Measurements from ENCODE around the gene ATP5F1B. TPM values are rescaled to one million over a fixed set of nuclear protein-coding genes. Genes with fewer than 3 reads are reported as not detected.

The ATP5F1B gene
- total and polyA plus RNA-seq, 2 of the 13 experiments (the other 11 are each of a cell fraction or from before 2014, with no cell fraction given): 1,051 to 1,180 TPM

- TF ChIP-seq MTERF4 (CRISPR knock-in tag; IDR thresholded peaks at IDR 0.05) (peak; percentile 8; the same call in 1 of the 2 replicates), KDM5B (CRISPR knock-in tag; IDR thresholded peaks at IDR 0.05; ENCODE audit: borderline replicate concordance) (0 out of 2 replicates have a peak, but pooled peaks have one; percentile 13), HOXA3 (CRISPR knock-in tag; IDR thresholded peaks at IDR 0.05) (0 out of 2 replicates have a peak, but pooled peaks have one; percentile 1), ZNF33B (CRISPR knock-in tag; IDR thresholded peaks at IDR 0.05) (peak; percentile 9; the same call in 1 of the 2 replicates), ZNF430 (CRISPR knock-in tag; IDR thresholded peaks at IDR 0.05) (no peak; the same call in 1 of the 2 replicates), HDAC1 (CRISPR knock-in tag; IDR thresholded peaks at IDR 0.05) (peak; percentile 29; the same call in 1 of the 2 replicates), ZNF687 (CRISPR knock-in tag; IDR thresholded peaks at IDR 0.05) (no peak; the same call in 1 of the 2 replicates), ZNF20 (CRISPR knock-in tag; IDR thresholded peaks at IDR 0.05) (0 out of 2 replicates have a peak, but pooled peaks have one; percentile 33), MTA3 (CRISPR knock-in tag; IDR thresholded peaks at IDR 0.05) (no peak), ZBTB38 (CRISPR knock-in tag; IDR thresholded peaks at IDR 0.05) (no peak), DPF2 (CRISPR knock-in tag; IDR thresholded peaks at IDR 0.05; ENCODE audit: borderline replicate concordance, low read depth) (no peak), ZNF550 (CRISPR knock-in tag; IDR thresholded peaks at IDR 0.05; ENCODE audit: borderline replicate concordance) (no peak), ZNF790 (CRISPR knock-in tag; IDR thresholded peaks at IDR 0.05; ENCODE audit: borderline replicate concordance) (no peak), PAWR (CRISPR knock-in tag; IDR thresholded peaks at IDR 0.05; ENCODE audit: borderline replicate concordance) (peak; percentile 15; the same call in 1 of the 2 replicates), ZNF253 (CRISPR knock-in tag; IDR thresholded peaks at IDR 0.05; ENCODE audit: borderline replicate concordance) (no peak)
- TF ChIP-seq, protein P1, sequence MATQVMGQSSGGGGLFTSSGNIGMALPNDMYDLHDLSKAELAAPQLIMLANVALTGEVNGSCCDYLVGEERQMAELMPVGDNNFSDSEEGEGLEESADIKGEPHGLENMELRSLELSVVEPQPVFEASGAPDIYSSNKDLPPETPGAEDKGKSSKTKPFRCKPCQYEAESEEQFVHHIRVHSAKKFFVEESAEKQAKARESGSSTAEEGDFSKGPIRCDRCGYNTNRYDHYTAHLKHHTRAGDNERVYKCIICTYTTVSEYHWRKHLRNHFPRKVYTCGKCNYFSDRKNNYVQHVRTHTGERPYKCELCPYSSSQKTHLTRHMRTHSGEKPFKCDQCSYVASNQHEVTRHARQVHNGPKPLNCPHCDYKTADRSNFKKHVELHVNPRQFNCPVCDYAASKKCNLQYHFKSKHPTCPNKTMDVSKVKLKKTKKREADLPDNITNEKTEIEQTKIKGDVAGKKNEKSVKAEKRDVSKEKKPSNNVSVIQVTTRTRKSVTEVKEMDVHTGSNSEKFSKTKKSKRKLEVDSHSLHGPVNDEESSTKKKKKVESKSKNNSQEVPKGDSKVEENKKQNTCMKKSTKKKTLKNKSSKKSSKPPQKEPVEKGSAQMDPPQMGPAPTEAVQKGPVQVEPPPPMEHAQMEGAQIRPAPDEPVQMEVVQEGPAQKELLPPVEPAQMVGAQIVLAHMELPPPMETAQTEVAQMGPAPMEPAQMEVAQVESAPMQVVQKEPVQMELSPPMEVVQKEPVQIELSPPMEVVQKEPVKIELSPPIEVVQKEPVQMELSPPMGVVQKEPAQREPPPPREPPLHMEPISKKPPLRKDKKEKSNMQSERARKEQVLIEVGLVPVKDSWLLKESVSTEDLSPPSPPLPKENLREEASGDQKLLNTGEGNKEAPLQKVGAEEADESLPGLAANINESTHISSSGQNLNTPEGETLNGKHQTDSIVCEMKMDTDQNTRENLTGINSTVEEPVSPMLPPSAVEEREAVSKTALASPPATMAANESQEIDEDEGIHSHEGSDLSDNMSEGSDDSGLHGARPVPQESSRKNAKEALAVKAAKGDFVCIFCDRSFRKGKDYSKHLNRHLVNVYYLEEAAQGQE (IDR thresholded peaks at IDR 0.05; ENCODE audit: borderline replicate concordance in 1 of 2, low read depth in 1 of 2, low read length in 2 of 2): no peak
- TF ChIP-seq, protein P2, sequence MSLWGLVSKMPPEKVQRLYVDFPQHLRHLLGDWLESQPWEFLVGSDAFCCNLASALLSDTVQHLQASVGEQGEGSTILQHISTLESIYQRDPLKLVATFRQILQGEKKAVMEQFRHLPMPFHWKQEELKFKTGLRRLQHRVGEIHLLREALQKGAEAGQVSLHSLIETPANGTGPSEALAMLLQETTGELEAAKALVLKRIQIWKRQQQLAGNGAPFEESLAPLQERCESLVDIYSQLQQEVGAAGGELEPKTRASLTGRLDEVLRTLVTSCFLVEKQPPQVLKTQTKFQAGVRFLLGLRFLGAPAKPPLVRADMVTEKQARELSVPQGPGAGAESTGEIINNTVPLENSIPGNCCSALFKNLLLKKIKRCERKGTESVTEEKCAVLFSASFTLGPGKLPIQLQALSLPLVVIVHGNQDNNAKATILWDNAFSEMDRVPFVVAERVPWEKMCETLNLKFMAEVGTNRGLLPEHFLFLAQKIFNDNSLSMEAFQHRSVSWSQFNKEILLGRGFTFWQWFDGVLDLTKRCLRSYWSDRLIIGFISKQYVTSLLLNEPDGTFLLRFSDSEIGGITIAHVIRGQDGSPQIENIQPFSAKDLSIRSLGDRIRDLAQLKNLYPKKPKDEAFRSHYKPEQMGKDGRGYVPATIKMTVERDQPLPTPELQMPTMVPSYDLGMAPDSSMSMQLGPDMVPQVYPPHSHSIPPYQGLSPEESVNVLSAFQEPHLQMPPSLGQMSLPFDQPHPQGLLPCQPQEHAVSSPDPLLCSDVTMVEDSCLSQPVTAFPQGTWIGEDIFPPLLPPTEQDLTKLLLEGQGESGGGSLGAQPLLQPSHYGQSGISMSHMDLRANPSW (CRISPR knock-in tag; IDR thresholded peaks at IDR 0.05; ENCODE audit: borderline replicate concordance): no peak
Observed at GRCh38 chr12:56645201-56645716, 525 bp downstream of the ATP5F1B start (continued).

Measured in HepG2 (cell line).